ENCODE results near the gene IHH.

- TF ChIP-seq CTCF (IDR thresholded peaks at IDR 0.05; ENCODE audit: control extremely low read depth in 1 of 3, insufficient read depth in 1 of 3, low read depth in 1 of 3, low read length in 3 of 3) (no peak), JUN (IDR thresholded peaks at IDR 0.05; ENCODE audit: low read depth, low read length) (no peak), POLR2A (IDR thresholded peaks at IDR 0.05; ENCODE audit: control extremely low read depth in 1 of 2, low read depth in 2 of 2, low read length in 2 of 2) (no peak), KDM1A (IDR thresholded peaks at IDR 0.05; ENCODE audit: borderline replicate concordance, low read length) (no peak), TAF1 (IDR thresholded peaks at IDR 0.05; ENCODE audit: low read depth, low read length) (no peak), CREB1 (IDR thresholded peaks at IDR 0.05) (no peak), HDAC2 (IDR thresholded peaks at IDR 0.05; ENCODE audit: borderline replicate concordance in 1 of 2, low read depth in 2 of 2, low read length in 2 of 2) (no peak), SIN3A (conservative IDR thresholded peaks at IDR 0.05 in 1 of 2, IDR thresholded peaks at IDR 0.05 in 1 of 2; ENCODE audit: low read depth in 1 of 2, low read length in 2 of 2) (no peak), EP300 (IDR thresholded peaks at IDR 0.05; ENCODE audit: borderline replicate concordance in 1 of 2, low read depth in 2 of 2, low read length in 2 of 2) (no peak), SP1 (IDR thresholded peaks at IDR 0.05; ENCODE audit: low read depth, low read length) (no peak), GABPA (IDR thresholded peaks at IDR 0.05; ENCODE audit: borderline replicate concordance, insufficient read depth, low read length) (no peak), CBX5 (IDR thresholded peaks at IDR 0.05; ENCODE audit: low read depth, low read length) (no peak), YY1 (IDR thresholded peaks at IDR 0.05; ENCODE audit: low read depth, low read length) (no peak), POLR2AphosphoS5 (IDR thresholded peaks at IDR 0.05; ENCODE audit: low read depth, low read length) (no peak)
Observed at GRCh38 chr2:219042750-219043149, 18.0 kb downstream of the IHH start.

All from H1 (cell line).